ENCODE results near the gene MEIS2. TPM values are rescaled to one million over a fixed set of nuclear protein-coding genes. Genes with fewer than 3 reads are reported as not detected.

MEIS2 gene
- total RNA-seq, result 23.6 and 25.4 TPM in 2 replicates

GRCh38 chr15:37100109-37100965 lies at the start of gene MEIS2:
Gene MEIS2, minus strand, starts transcription at chr15:37100549. Its CDS starts 1,083 bp downstream, at chr15:37099466.

